Chondrocyte (in vitro differentiated cells): ENCODE measurements around the gene TTC31. TPM values are rescaled to one million over a fixed set of nuclear protein-coding genes. Genes with fewer than 3 reads are reported as not detected.

Experiments
- DNase-seq: peaks from one replicate; pipeline ENCODE4 v3.0.0; 2021; ENCODE audit warnings: mixed read lengths, low spot score
- H3K27ac Mint-ChIP-seq: one replicate; pipeline ENCODE4 v1.8.0; 2021; ENCODE audit warnings: mild to moderate bottlenecking, moderate library complexity, mixed read lengths; ENCODE audit not compliant: unreplicated experiment
- H3K27me3 Mint-ChIP-seq: 2 replicates; pipeline ENCODE4 v1.8.0; 2021; ENCODE audit warnings: low read depth, mixed read lengths
- H3K36me3 Mint-ChIP-seq: 2 replicates; pipeline ENCODE4 v1.8.0; 2021; ENCODE audit warnings: low read depth, mixed read lengths
- H3K4me1 Mint-ChIP-seq: 2 replicates; pipeline ENCODE4 v1.8.0; 2021; ENCODE audit warnings: low read depth, mild to moderate bottlenecking, mixed read lengths
- H3K4me3 Mint-ChIP-seq: one replicate; pipeline ENCODE4 v1.8.0; 2021; ENCODE audit warnings: mild to moderate bottlenecking, moderate library complexity, mixed read lengths; ENCODE audit not compliant: unreplicated experiment
- H3K9me3 Mint-ChIP-seq: 2 replicates; pipeline ENCODE4 v1.8.0; 2021; ENCODE audit warnings: low read depth, mixed read lengths
- total RNA-seq: library from RNA; stranded (reverse); gene quantifications from 3 replicates; pipeline ENCODE4 v1.2.1, GENCODE V29; 2021
- TF ChIP-seq, protein P1 (sequence below): fragments of 200-600 bp; sonication (generic); IDR thresholded peaks from 2 replicates; pipeline ENCODE4 v1.5.0; 2021; ENCODE audit warnings: antibody characterized with exemption, mild to moderate bottlenecking, moderate library complexity

Gene TTC31
- total RNA-seq, 1 donor from 2014 or later = 18.1 TPM

DNA sequence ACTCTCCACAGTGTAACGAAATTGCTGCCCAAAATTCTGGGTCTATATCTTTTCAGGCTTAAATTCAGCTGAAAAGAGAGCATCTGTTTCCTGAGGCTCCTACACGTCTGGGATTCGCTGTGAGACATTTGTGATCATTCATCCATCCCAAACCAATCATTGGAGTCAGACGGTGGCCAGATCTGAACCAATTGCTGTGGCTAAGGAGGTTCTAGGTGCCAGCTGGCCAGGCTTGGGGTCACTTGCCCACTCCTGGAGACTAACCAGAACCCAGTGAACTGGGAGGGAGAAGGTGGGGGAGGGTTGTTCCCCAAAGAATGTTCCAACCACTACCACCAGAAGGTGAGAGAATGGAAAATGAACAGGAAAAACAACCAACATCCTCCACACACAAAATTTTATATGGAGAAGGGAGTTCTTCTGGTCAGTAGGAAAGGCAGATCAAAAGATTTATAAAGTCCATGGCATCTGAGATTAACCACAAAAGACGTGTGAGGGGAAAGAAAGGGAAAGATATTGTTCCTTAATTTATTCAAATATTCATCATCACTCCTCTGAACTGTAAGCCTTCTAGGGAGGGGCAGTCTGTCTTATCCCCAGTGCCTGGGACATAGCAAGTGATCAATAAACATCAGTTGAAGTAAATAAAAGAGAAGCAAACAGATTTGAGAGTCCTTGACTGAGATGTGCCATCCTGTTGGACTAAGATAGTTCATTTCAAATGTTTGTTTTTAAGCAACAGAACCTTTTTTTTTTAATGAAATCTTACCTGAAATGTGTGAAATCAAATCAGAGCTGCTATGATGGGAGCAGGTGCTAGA, 38.2 kb upstream of the TTC31 start:
- Mint-ChIP-seq H3K9me3 (no peaks in the 10 kb centered on the region), H3K4me1 (peaks cover 25% of the 10 kb centered on the region), H3K36me3 (no peaks in the 10 kb centered on the region), H3K4me3 (no peak overlapping the region), H3K27ac (no peak overlapping the region), H3K27me3 (peaks cover 8% of the 10 kb centered on the region)
- no peak for DNase-seq
- TF ChIP-seq, protein P1, sequence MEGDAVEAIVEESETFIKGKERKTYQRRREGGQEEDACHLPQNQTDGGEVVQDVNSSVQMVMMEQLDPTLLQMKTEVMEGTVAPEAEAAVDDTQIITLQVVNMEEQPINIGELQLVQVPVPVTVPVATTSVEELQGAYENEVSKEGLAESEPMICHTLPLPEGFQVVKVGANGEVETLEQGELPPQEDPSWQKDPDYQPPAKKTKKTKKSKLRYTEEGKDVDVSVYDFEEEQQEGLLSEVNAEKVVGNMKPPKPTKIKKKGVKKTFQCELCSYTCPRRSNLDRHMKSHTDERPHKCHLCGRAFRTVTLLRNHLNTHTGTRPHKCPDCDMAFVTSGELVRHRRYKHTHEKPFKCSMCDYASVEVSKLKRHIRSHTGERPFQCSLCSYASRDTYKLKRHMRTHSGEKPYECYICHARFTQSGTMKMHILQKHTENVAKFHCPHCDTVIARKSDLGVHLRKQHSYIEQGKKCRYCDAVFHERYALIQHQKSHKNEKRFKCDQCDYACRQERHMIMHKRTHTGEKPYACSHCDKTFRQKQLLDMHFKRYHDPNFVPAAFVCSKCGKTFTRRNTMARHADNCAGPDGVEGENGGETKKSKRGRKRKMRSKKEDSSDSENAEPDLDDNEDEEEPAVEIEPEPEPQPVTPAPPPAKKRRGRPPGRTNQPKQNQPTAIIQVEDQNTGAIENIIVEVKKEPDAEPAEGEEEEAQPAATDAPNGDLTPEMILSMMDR = no peak

DNA sequence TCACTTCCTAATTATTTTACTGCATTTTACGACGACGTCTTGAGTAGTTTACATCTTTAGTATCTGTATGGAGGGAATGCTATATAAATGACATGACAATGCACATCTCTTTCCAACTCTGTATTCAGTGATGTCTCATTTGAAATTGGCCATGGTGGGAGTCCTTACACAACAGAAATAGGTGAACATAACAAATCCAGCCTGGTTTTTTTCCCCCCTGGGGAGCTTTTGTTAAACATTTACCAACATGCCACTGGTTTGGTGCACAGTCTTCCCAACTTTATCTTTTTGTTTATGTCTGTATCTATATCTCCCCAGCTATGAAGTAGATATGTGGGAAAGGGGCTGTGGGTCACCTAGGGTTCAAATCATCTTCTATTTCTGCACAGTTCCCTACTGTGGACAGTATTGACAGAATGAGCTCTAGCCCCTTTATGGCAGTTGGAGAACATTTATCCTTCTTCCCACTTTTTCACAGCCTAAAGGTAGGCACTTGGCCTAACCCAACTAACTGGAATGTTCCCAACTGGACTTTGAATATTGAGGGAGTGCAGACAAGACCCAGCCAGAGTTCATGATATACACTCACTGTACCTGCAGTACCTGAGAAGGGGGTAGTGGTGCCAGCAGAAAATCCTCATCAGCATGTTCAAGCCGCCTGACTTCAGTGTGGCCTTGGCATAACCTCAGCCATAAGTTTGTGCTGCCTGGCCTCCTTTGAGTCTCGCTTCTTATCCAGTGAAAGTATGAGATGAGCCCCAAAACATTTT, 35.5 kb upstream of the TTC31 start:
- Mint-ChIP-seq H3K36me3 (no peaks in the 10 kb centered on the region), H3K27me3 (peaks cover 9% of the 10 kb centered on the region), H3K4me1 (peaks cover 14% of the 10 kb centered on the region), H3K27ac (no peak overlapping the region), H3K9me3 (no peaks in the 10 kb centered on the region), H3K4me3 (no peak overlapping the region)
- TF ChIP-seq, protein P1 = no peak
- DNase-seq = no peak

DNA sequence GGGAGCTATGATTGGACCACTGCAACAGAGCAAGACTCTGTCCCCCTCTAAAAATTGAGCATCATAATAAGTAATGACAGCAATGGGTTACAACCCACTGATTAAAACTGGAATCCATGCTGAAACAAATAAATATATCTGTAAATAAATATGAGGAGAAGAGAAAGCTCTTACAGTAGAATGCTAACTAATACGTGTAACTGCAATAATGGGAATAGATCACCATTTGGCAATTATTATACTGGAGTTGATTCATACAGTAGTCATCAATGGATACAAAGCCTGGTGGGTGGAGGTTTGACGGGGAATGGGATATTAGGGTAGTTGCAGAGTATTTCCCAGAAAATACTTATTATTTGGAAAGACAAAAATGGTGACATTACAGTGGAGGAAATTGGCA, 34.1 kb upstream of the TTC31 start:
- peaks cover 9% of the 10 kb centered on the region for H3K27me3 Mint-ChIP-seq
- DNase-seq = no peak
- H3K36me3 Mint-ChIP-seq = no peaks in the 10 kb centered on the region
- TF ChIP-seq, protein P1 = no peak
- H3K4me3 Mint-ChIP-seq = no peak overlapping the region
- H3K9me3 Mint-ChIP-seq = no peaks in the 10 kb centered on the region
- H3K4me1 Mint-ChIP-seq = peaks cover 11% of the 10 kb centered on the region
- H3K27ac Mint-ChIP-seq = no peak overlapping the region

DNA sequence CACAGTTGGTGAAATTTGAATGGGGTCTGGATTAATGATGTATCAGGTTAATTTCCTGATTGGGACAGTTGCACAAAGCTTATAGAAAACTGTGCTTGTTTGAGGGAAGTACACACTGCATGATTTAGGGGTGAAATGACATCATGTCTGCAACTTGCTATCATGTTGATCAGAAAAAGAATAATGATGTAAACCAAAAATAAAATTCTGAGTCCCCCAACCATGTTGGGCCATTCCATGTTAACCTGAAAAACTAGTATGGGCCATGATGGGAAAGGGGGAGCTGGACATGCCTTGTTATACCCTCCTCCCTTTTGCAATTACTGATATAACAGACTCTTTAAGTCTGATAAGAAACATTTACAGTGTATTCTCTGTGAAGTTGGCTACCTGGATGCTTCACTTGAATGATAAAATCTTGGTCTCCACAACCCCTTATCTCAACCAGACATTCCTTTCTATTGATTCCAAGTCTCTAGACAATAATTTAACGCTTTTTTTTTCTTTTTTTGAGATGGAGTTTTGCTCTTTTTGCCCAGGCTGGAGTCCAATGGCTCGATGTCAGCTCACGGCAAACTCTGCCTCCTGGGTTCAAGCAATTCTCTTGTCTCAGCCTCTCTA, 32.2 kb upstream of the TTC31 start:
- H3K27me3 Mint-ChIP-seq = peaks cover 6% of the 10 kb centered on the region
- DNase-seq = no peak
- TF ChIP-seq, protein P1 = no peak
- no peaks in the 10 kb centered on the region for H3K9me3 Mint-ChIP-seq
- no peak overlapping the region for H3K4me3 Mint-ChIP-seq
- no peak overlapping the region for H3K27ac Mint-ChIP-seq
- peaks cover 13% of the 10 kb centered on the region for H3K4me1 Mint-ChIP-seq
- no peaks in the 10 kb centered on the region for H3K36me3 Mint-ChIP-seq
